22Rv1 (cell line): ENCODE data around the gene PCYT1A.

Source experiments
- ZFX ChIP-seq: fragments of 450-650 bp; IDR thresholded peaks from 2 replicates; pipeline ENCODE4 v1.6.1; 2017; ENCODE audit warnings: antibody characterized with exemption, borderline replicate concordance
- TF ChIP-seq, protein P1 (sequence below): fragments of 450-650 bp; IDR thresholded peaks from 2 replicates; pipeline ENCODE4 v1.5.1; 2017; ENCODE audit warnings: mild to moderate bottlenecking

GRCh38 chr3:196260784-196261183 lies 26.7 kb downstream of the PCYT1A start:
- TF ChIP-seq, protein P1, sequence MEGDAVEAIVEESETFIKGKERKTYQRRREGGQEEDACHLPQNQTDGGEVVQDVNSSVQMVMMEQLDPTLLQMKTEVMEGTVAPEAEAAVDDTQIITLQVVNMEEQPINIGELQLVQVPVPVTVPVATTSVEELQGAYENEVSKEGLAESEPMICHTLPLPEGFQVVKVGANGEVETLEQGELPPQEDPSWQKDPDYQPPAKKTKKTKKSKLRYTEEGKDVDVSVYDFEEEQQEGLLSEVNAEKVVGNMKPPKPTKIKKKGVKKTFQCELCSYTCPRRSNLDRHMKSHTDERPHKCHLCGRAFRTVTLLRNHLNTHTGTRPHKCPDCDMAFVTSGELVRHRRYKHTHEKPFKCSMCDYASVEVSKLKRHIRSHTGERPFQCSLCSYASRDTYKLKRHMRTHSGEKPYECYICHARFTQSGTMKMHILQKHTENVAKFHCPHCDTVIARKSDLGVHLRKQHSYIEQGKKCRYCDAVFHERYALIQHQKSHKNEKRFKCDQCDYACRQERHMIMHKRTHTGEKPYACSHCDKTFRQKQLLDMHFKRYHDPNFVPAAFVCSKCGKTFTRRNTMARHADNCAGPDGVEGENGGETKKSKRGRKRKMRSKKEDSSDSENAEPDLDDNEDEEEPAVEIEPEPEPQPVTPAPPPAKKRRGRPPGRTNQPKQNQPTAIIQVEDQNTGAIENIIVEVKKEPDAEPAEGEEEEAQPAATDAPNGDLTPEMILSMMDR = no peak
- TF ChIP-seq ZFX = no peak
